K562 (cell line): ENCODE results near the gene PRKAR1A. TPM values are rescaled to one million over a fixed set of nuclear protein-coding genes. Genes with fewer than 3 reads are reported as not detected.

ENCODE experiments used
- ATAC-seq: fragments of 200-7000 bp; cut with Tn5 transposase; 3 replicates; pipeline ENCODE4 v1.9.1; 2020; ENCODE audit warnings: moderate library complexity
- BruUV-seq: library from RNA; stranded (reverse); fragments of 400-500 nt; replicated peaks from 2 replicates; lab custom pipeline; 2021; lab: Mats Ljungman, UMichigan
- CTCF ChIA-PET: fragments of 300-600 bp; formaldehyde crosslinking; extraction: SDS; loops from one replicate; lab custom pipeline; 2021; ENCODE audit warnings: low intra/inter-chr PET ratio; lab: Yijun Ruan, JAX
- POLR2A ChIA-PET: fragments of 300-600, 350-650 bp; sonication (Branson Sonifier 250); formaldehyde crosslinking; extraction: SDS; loops from one replicate; lab custom pipeline; 2021; ENCODE audit warnings: antibody characterized with exemption, inconsistent platforms; lab: Yijun Ruan, JAX
- DNase-seq, 4 experiments: peaks; one replicate each; pipeline versions ENCODE4 v3.0.0 to v3.0.0-alpha.2; 2011 to 2018; ENCODE audit warnings: low spot score in 3 of 4, mixed read lengths in 3 of 4; ENCODE audit errors: extremely low read depth in 1 of 4
- FAIRE-seq: peaks from 2 replicates; lab custom pipeline; 2011; peaks lifted over from hg19 to GRCh38; lab: Jason Lieb, UNC
- H2AFZ ChIP-seq: 2 replicates; pipeline ENCODE4 v1.6.0; 2011; ENCODE audit warnings: low read depth, low read length, control low read depth, inconsistent platforms
- H3K27ac ChIP-seq: fragments of 200-600 bp; 3 replicates; pipeline ENCODE4 v1.8.0; 2011; ENCODE audit warnings: low read depth, mild to moderate bottlenecking, control low read depth, inconsistent platforms, low read length, moderate library complexity, mixed read lengths; ENCODE audit errors: extremely low read depth
- H3K27me3 ChIP-seq, 2 experiments: fragments of 300-600 bp in 1 of 2; 2 replicates in 1 of 2; 3 replicates in 1 of 2; pipeline versions ENCODE4 v1.6.0 to v1.8.0; 2011; ENCODE audit warnings: inconsistent platforms in 2 of 2, low read length in 2 of 2, mild to moderate bottlenecking in 1 of 2, mixed read lengths in 1 of 2, moderate library complexity in 1 of 2; ENCODE audit not compliant: control insufficient read depth in 2 of 2, insufficient read depth in 2 of 2
- H3K36me3 ChIP-seq: fragments of 300-600 bp; 3 replicates; pipeline ENCODE4 v1.8.0; 2011; ENCODE audit warnings: mild to moderate bottlenecking, low read length, inconsistent platforms; ENCODE audit not compliant: control insufficient read depth, insufficient read depth
- H3K4me1 ChIP-seq, 2 experiments: fragments of 200-600 bp in 1 of 2; replicated peaks in 1 of 2; 2 replicates in 1 of 2; 3 replicates in 1 of 2; pipeline versions ENCODE4 v1.5.1 to v1.8.0; 2011; ENCODE audit warnings: inconsistent platforms in 2 of 2, low read length in 2 of 2, mild to moderate bottlenecking in 1 of 2, mixed read lengths in 1 of 2, moderate library complexity in 1 of 2; ENCODE audit not compliant: control insufficient read depth in 2 of 2, insufficient read depth in 2 of 2
- H3K4me2 ChIP-seq: 2 replicates; pipeline ENCODE4 v1.6.1; 2011; ENCODE audit warnings: low read length, control low read depth, inconsistent platforms, mixed read lengths; ENCODE audit not compliant: insufficient read depth
- H3K4me3 ChIP-seq: fragments of 200-600 bp; sonication (generic), shearing (Covaris generic); 2 replicates; pipeline ENCODE4 v1.5.1; 2016; ENCODE audit warnings: control low read depth, inconsistent platforms
- H3K79me2 ChIP-seq: fragments of 200-600 bp; 3 replicates; pipeline ENCODE4 v1.8.0; 2011; ENCODE audit warnings: low read length, inconsistent platforms; ENCODE audit not compliant: control insufficient read depth, insufficient read depth
- H3K9ac ChIP-seq, 2 experiments: 2 replicates each; pipeline versions ENCODE4 v1.6.0 to v1.6.1; 2011; ENCODE audit warnings: low read depth in 2 of 2, low read length in 2 of 2, control low read depth in 1 of 2, inconsistent platforms in 1 of 2, mild to moderate bottlenecking in 1 of 2, mixed read lengths in 1 of 2; ENCODE audit not compliant: insufficient read depth in 1 of 2
- H3K9me1 ChIP-seq: one replicate; pipeline ENCODE4 v1.6.0; 2011; ENCODE audit warnings: inconsistent platforms, mild to moderate bottlenecking, low read length, moderate library complexity; ENCODE audit not compliant: control insufficient read depth, insufficient read depth
- H3K9me3 ChIP-seq: replicated peaks from 2 replicates; pipeline ENCODE4 v1.5.1; 2011; ENCODE audit warnings: low read depth, low read length, inconsistent platforms; ENCODE audit not compliant: control insufficient read depth, insufficient read depth
- H4K20me1 ChIP-seq: replicated peaks from 2 replicates; pipeline ENCODE4 v1.6.1; 2011; ENCODE audit warnings: low read length, inconsistent platforms, mixed read lengths; ENCODE audit not compliant: control insufficient read depth, insufficient read depth
- MEF2D ChIP-seq: conservative IDR thresholded peaks from 2 replicates; pipeline ENCODE4 v1.6.1; 2016; ENCODE audit warnings: low read depth, missing genetic modification characterization, missing compliant biosample characterization
- RAD21 ChIP-seq, 2 experiments: fragments of 250-450 bp in 1 of 2; fragments of 450-650 bp in 1 of 2; sonication (Bioruptor Pico) in 1 of 2; formaldehyde crosslinking in 1 of 2; IDR thresholded peaks in 1 of 2; conservative IDR thresholded peaks in 1 of 2; 2 replicates each; pipeline versions ENCODE4 v1.4.0 to v1.8.0; 2020 to 2022; ENCODE audit warnings: mild to moderate bottlenecking in 2 of 2, moderate library complexity in 1 of 2
- ZNF140 ChIP-seq: fragments of 250-450 bp; sonication (Bioruptor Pico); IDR thresholded peaks from 2 replicates; pipeline ENCODE4 v1.8.0; 2021; ENCODE audit warnings: moderate library complexity, mild to moderate bottlenecking, inconsistent platforms
- ZNF24 ChIP-seq: fragments of 450-650 bp; IDR thresholded peaks from 2 replicates; pipeline ENCODE4 v1.6.1; 2016
- ZNF79 ChIP-seq: fragments of 250-450 bp; sonication (Bioruptor Pico); IDR thresholded peaks from 2 replicates; pipeline ENCODE4 v1.4.0; 2020; ENCODE audit warnings: low read depth, mild to moderate bottlenecking, moderate library complexity
- ZSCAN29 ChIP-seq: fragments of 450-650 bp; IDR thresholded peaks from 2 replicates; pipeline ENCODE4 v1.6.1; 2017
- WGBS: fragments of 100-300 bp; shearing (Covaris generic); methylation state at CpG from one replicate; pipeline ENCODE4 v1.1.6; 2016; ENCODE audit warnings: low coverage, mixed read lengths; ENCODE audit not compliant: insufficient coverage; ENCODE audit errors: missing lambda C conversion rate; 5-methylcytosine and 5-hydroxymethylcytosine counted together
- in situ Hi-C: fragments of 300-500 bp; cut with MboI; formaldehyde crosslinking; loops from 4 replicates; pipeline ENCODE4 v1.15.0; 2018; ENCODE audit warnings: inconsistent platforms, mixed read lengths
- intact Hi-C: fragments of 100-400 bp; cut with micrococcal nuclease; formaldehyde crosslinking; loops from 2 replicates; pipeline ENCODE4 v1.14.2; 2022
- polyA plus RNA-seq, 8 experiments: library from polyadenylated mRNA; depleted of rRNA in 4 of 8; stranded (reverse) in 5 of 8; unstranded in 3 of 8; fragments of >200 nt; fragmentation: Nextera tagmentation in 2 of 8; fragmentation: Illumina TruSeq in 1 of 8; extraction: Ambion mirVana in 2 of 8; extraction: Trizol in 1 of 8; gene quantifications; 2 replicates each; pipeline versions ENCODE4 v1.2.1 to v1.2.3, GENCODE V29; 2011 to 2014; ENCODE audit warnings: inconsistent platforms in 1 of 8, missing spikeins in 1 of 8
- total RNA-seq, 7 experiments: library from RNA; depleted of rRNA in 6 of 7; stranded (reverse); fragments of >200 nt in 6 of 7; fragmentation: Illumina TruSeq in 2 of 7; extraction: Trizol in 2 of 7; gene quantifications; 2 replicates each; pipeline versions ENCODE4 v1.2.1 to v1.2.3, GENCODE V29; 2011 to 2021; ENCODE audit warnings: low replicate concordance in 1 of 7
- TF ChIP-seq, protein P1 (sequence below), 3 experiments: IDR thresholded peaks in 2 of 3; conservative IDR thresholded peaks in 1 of 3; 2 replicates each; pipeline ENCODE4 v1.5.1; 2011 to 2012; ENCODE audit warnings: low read length in 3 of 3, mild to moderate bottlenecking in 3 of 3, control low read depth in 2 of 3, improper control_type of control experiment in 1 of 3, inconsistent platforms in 1 of 3, low read depth in 1 of 3, mixed read lengths in 1 of 3, moderate library complexity in 1 of 3; ENCODE audit not compliant: insufficient read depth in 2 of 3

The PRKAR1A gene
- total and polyA plus RNA-seq, 9 of the 15 experiments (the other 6 are each of a cell fraction or from before 2014, with no cell fraction given), result 15.0 to 95.6 (median 67.5) TPM

- no peak for TF ChIP-seq MEF2D (tag)
- TF ChIP-seq ZNF140, result no peak
Observed at GRCh38 chr17:68535922-68536321, 23.7 kb downstream of the PRKAR1A start (continued).

DNA sequence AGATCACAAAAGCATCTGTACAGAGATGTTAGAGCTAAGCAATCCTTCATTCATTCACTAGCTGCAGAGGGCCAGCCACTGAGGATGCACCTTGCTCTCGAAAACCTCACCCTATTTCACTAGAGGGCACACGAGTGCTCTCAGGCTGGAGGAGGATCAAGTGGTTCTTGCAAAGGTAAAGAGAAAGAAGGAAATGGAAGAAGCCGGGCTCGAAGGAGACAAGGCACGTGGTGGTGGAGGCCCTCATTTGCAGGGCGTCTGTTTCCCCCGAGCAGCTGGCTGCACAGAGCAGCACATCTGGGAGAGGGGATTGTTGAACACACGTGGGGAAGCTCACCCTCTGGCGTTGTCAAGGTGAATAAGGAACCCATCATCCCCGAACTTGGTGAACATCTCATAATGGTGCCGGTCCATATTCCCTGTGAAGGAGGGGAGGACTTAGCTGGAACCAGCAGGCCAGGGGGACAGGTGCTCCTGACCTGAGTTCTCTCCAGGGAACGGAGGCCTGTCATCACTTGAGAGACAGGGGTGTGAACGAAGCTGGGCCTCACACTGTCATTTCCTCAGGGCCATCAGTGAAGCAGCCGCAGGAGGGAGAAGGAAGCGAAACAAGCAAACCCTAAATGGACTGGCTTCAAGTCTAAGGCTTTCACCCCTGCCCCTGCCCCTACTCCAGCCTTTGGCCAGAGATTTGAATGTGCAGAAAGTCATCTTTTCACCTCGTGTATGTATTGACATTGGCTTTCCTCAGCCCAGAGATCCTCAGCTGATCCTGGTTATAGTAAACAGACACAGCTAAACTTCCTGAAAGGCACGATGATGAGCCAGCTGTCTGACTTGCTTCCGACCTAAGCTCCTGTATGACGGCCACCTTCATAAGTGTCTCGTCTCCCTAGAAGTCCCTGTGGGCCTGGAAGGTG lies 27.6 kb downstream of the PRKAR1A start:
- H3K9ac ChIP-seq, result no peak overlapping the region
- ChIA-PET CTCF (interaction anchor here (1.2 kb wide), 1 partner anchor 220 kb away, joined by 4 read pairs; no protein-coding TSS in a partner anchor), POLR2A (interaction anchor here (1.0 kb wide), 1 partner anchor 27 kb away, joined by 3 read pairs; the partner anchor contains the start of gene PRKAR1A)
- no peak overlapping the region for H3K4me3 ChIP-seq
- BruUV-seq, result no TSS peak
- no peak overlapping the region for H2AFZ ChIP-seq
- no peaks in the 10 kb centered on the region for H3K9me3 ChIP-seq
- intact Hi-C loops (no loop called here), in situ Hi-C loops (no loop called here)
- 61% methylated on average over 20 of the region's 20 CpGs for WGBS
- H3K4me1 ChIP-seq, result no peaks in the 10 kb centered on the region
- H3K9me1 ChIP-seq, result no peaks in the 10 kb centered on the region
- peak; percentile 7 to 35; a peak in 2 of 4 replicates for TF ChIP-seq RAD21 (CRISPR knock-in tag; conservative IDR thresholded peaks at IDR 0.05 in 1 of 2, IDR thresholded peaks at IDR 0.05 in 1 of 2)
- TF ChIP-seq ZNF24, result peak; percentile 81; the same call in 1 of the 2 replicates
- TF ChIP-seq, protein P1, sequence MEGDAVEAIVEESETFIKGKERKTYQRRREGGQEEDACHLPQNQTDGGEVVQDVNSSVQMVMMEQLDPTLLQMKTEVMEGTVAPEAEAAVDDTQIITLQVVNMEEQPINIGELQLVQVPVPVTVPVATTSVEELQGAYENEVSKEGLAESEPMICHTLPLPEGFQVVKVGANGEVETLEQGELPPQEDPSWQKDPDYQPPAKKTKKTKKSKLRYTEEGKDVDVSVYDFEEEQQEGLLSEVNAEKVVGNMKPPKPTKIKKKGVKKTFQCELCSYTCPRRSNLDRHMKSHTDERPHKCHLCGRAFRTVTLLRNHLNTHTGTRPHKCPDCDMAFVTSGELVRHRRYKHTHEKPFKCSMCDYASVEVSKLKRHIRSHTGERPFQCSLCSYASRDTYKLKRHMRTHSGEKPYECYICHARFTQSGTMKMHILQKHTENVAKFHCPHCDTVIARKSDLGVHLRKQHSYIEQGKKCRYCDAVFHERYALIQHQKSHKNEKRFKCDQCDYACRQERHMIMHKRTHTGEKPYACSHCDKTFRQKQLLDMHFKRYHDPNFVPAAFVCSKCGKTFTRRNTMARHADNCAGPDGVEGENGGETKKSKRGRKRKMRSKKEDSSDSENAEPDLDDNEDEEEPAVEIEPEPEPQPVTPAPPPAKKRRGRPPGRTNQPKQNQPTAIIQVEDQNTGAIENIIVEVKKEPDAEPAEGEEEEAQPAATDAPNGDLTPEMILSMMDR (IDR thresholded peaks at IDR 0.05 in 2 of 3, conservative IDR thresholded peaks at IDR 0.05 in 1 of 3; ENCODE audit: insufficient read depth in 2 of 3, low read depth in 1 of 3, low read length in 3 of 3), result peak in 2 of 3 experiments; percentile 35 to 46; a peak in 4 of 6 replicates
- TF ChIP-seq ZNF79 (CRISPR knock-in tag), result no peak
- TF ChIP-seq ZSCAN29, result no peak
- DNase-seq, result peak in 1 of 4 experiments; percentile 22
- ATAC-seq, result peak; percentile 61; the same call in 2 of the 3 replicates
- H3K27ac ChIP-seq, result no peak overlapping the region
- peaks cover 7 to 20% of the 10 kb centered on the region in 2 experiments for H3K27me3 ChIP-seq
- H3K4me2 ChIP-seq, result no peak overlapping the region
- no peak for FAIRE-seq
- H3K79me2 ChIP-seq, result no peaks in the 10 kb centered on the region
- peaks cover 3% of the 10 kb centered on the region; the same call in 1 of the 3 replicates for H3K36me3 ChIP-seq
- H4K20me1 ChIP-seq, result peaks cover 3% of the 10 kb centered on the region; the same call in 1 of the 2 replicates
